SK-N-SH (cell line): ENCODE results near the gene FOXG1. TPM values are rescaled to one million over a fixed set of nuclear protein-coding genes. Genes with fewer than 3 reads are reported as not detected.

Source experiments
- CTCF ChIA-PET: fragments of 300-600, 350-600 bp; formaldehyde crosslinking; extraction: SDS; loops from one replicate; lab custom pipeline; 2021; lab: Yijun Ruan, JAX
- POLR2A ChIA-PET: fragments of 350-600 bp; sonication (Branson Sonifier 250); formaldehyde crosslinking; extraction: SDS; loops from one replicate; lab custom pipeline; 2020; ENCODE audit warnings: antibody characterized with exemption, inconsistent platforms; lab: Yijun Ruan, JAX
- DNase-seq: peaks from one replicate; pipeline ENCODE4 v3.0.0; 2012
- H2AFZ ChIP-seq: fragments of 200-600 bp; sonication (generic); 2 replicates; pipeline ENCODE4 v1.8.1; 2016; ENCODE audit warnings: antibody characterized with exemption, mild to moderate bottlenecking, low read depth
- H3F3A ChIP-seq: fragments of 200-600 bp; sonication (generic); replicated peaks from 2 replicates; pipeline ENCODE3; 2016; ENCODE audit warnings: antibody characterized with exemption, mild to moderate bottlenecking; ENCODE audit not compliant: insufficient read depth
- H3K27ac ChIP-seq, 2 experiments: fragments of 200-500 bp in 1 of 2; fragments of 200-600 bp in 1 of 2; sonication (Bioruptor generic) in 1 of 2; sonication (generic), shearing (Covaris generic) in 1 of 2; 2 replicates each; pipeline versions ENCODE4 v1.5.1 to v1.6.1; 2014 to 2016; ENCODE audit warnings: low read depth in 2 of 2, inconsistent platforms in 1 of 2, low read length in 1 of 2, mild to moderate bottlenecking in 1 of 2, mixed read lengths in 1 of 2
- H3K27me3 ChIP-seq: fragments of 200-600 bp; sonication (generic), shearing (Covaris generic); 2 replicates; pipeline ENCODE4 v1.6.1; 2016; ENCODE audit warnings: mixed run types; ENCODE audit not compliant: insufficient read depth
- H3K36me3 ChIP-seq, 2 experiments: fragments of 200-500 bp in 1 of 2; fragments of 200-600 bp in 1 of 2; sonication (Bioruptor generic) in 1 of 2; sonication (generic) in 1 of 2; replicated peaks in 1 of 2; 2 replicates each; pipeline versions ENCODE3 to v1.5.1; 2014 to 2016; ENCODE audit warnings: low read length in 1 of 2, mild to moderate bottlenecking in 1 of 2; ENCODE audit not compliant: insufficient read depth in 2 of 2, control insufficient read depth in 1 of 2
- H3K4me1 ChIP-seq, 2 experiments: fragments of 200-500 bp in 1 of 2; fragments of 200-600 bp in 1 of 2; sonication (Bioruptor generic) in 1 of 2; sonication (generic), shearing (Covaris generic) in 1 of 2; 2 replicates each; pipeline versions ENCODE4 v1.5.1 to v1.6.1; 2014 to 2016; ENCODE audit warnings: low read depth in 1 of 2, low read length in 1 of 2, mixed run types in 1 of 2; ENCODE audit not compliant: insufficient read depth in 2 of 2, control insufficient read depth in 1 of 2
- H3K4me2 ChIP-seq: fragments of 200-600 bp; sonication (generic), shearing (Covaris generic); 2 replicates; pipeline ENCODE4 v1.6.1; 2017; ENCODE audit warnings: mixed run types
- H3K4me3 ChIP-seq, 2 experiments: fragments of 200-500 bp in 1 of 2; fragments of 200-600 bp in 1 of 2; sonication (Bioruptor generic) in 1 of 2; sonication (generic), shearing (Covaris generic) in 1 of 2; 2 replicates each; pipeline versions ENCODE4 v1.5.1 to v1.8.1; 2014 to 2016; ENCODE audit warnings: low read depth in 2 of 2, inconsistent platforms in 1 of 2, low read length in 1 of 2, mild to moderate bottlenecking in 1 of 2, mixed read lengths in 1 of 2, moderate library complexity in 1 of 2
- H3K79me2 ChIP-seq: fragments of 200-600 bp; sonication (generic); 2 replicates; pipeline ENCODE4 v1.8.1; 2017; ENCODE audit warnings: mild to moderate bottlenecking; ENCODE audit not compliant: insufficient read depth
- H3K9ac ChIP-seq: fragments of 200-600 bp; sonication (generic); 2 replicates; pipeline ENCODE4 v1.6.1; 2017; ENCODE audit warnings: mixed run types
- H3K9me2 ChIP-seq: fragments of 200-600 bp; sonication (generic); 2 replicates; pipeline ENCODE4 v1.6.1; 2017; ENCODE audit warnings: mixed run types
- H3K9me3 ChIP-seq: fragments of 200-600 bp; sonication (generic); 2 replicates; pipeline ENCODE4 v1.6.1; 2017; ENCODE audit warnings: mixed run types, mild to moderate bottlenecking, moderate library complexity
- H4K20me1 ChIP-seq: fragments of 200-600 bp; sonication (generic); 2 replicates; pipeline ENCODE4 v1.6.1; 2017; ENCODE audit warnings: mild to moderate bottlenecking, mixed run types; ENCODE audit not compliant: insufficient read depth
- FOSL2 ChIP-seq: IDR thresholded peaks from 2 replicates; pipeline ENCODE4 v1.4.0; 2012; ENCODE audit warnings: low read depth, mild to moderate bottlenecking, moderate library complexity, borderline replicate concordance
- GABPA ChIP-seq: IDR thresholded peaks from 2 replicates; pipeline ENCODE4 v1.4.0; 2012; ENCODE audit warnings: low read depth, mild to moderate bottlenecking
- JUND ChIP-seq: IDR thresholded peaks from 2 replicates; pipeline ENCODE4 v1.4.0; 2012
- NFIC ChIP-seq: IDR thresholded peaks from 2 replicates; pipeline ENCODE4 v1.4.0; 2012; ENCODE audit warnings: borderline replicate concordance
- REST ChIP-seq: IDR thresholded peaks from 2 replicates; pipeline ENCODE4 v1.6.1; 2012; ENCODE audit warnings: mild to moderate bottlenecking, low read depth, low read length, moderate library complexity
- TAF1 ChIP-seq: IDR thresholded peaks from 2 replicates; pipeline ENCODE4 v1.6.1; 2012; ENCODE audit warnings: low read depth, mild to moderate bottlenecking, low read length, moderate library complexity, borderline replicate concordance
- WGBS: methylation state at CpG from one replicate; pipeline ENCODE4 v1.1.6; 2017; ENCODE audit warnings: low lambda C conversion rate; 5-methylcytosine and 5-hydroxymethylcytosine counted together
- polyA plus RNA-seq, 3 experiments: library from polyadenylated mRNA; depleted of rRNA; stranded (reverse); fragments of >200 nt; gene quantifications; 2 replicates each; pipeline ENCODE4 v1.2.3, GENCODE V29; 2012
- TF ChIP-seq, protein P1 (sequence below): IDR thresholded peaks from 2 replicates; pipeline ENCODE4; 2012

FOXG1 gene
- not detected in 2 replicates for polyA plus RNA-seq (2012; rRNA removed)
- polyA plus RNA-seq (2012; cell fraction: cytosol; rRNA removed) = not detected in 2 replicates
- polyA plus RNA-seq (2012; cell fraction: nucleus; rRNA removed) = not detected in 2 replicates

DNA sequence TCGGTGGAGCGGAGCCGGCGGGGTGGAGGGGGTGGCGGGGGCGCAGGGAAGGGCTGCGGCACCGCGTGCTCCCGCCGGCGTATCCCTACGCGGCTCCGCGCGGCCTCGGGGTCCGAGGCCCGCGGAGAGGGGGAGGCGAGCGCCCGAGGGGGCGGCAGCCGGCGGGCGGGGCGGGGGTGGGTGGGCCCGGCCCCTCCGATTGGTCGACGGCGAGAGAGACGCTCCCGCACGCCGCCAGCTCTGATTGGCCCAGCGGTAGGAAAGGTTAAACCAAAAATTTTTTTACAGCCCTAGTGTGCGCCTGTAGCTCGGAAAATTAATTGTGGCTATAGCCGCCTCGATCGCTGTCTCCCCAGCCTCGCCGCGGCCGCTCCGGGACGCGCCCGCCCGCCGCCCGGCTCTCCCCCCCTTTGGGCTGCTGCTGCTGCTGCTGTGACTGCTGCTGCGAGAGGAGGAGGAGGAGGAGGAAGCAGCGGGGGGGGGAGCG is at the start of gene FOXG1:
Gene FOXG1 (plus strand): TSS at position 319 of the 487 bp plus-strand sequence. CDS start 493 bp downstream, outside the sequence.
- Histone ChIP-seq H4K20me1 (no peaks in the 10 kb centered on the region), H3K9me2 (no peaks in the 10 kb centered on the region), H2AFZ (no peak within 1 kb of the TSS), H3K27ac (no peak within 1 kb of the TSS), H3K36me3 (no peaks in the 10 kb centered on the region), H3K9me3 (no peaks in the 10 kb centered on the region), H3K9ac (no peak within 1 kb of the TSS), H3K79me2 (no peaks in the 10 kb centered on the region), H3K4me2 (peak within 1 kb of the TSS; percentile 15; the same call in 1 of the 2 replicates), H3K4me1 (no peaks in the 10 kb centered on the region), H3K4me3 (no peak within 1 kb of the TSS), H3F3A (no peaks in the 10 kb centered on the region), H3K27me3 (peaks cover 65% of the 10 kb centered on the region)
- TF ChIP-seq REST = no peak
- ChIA-PET POLR2A (no interaction called here), CTCF (interaction anchor here (3.6 kb wide), 1 partner anchor 10 kb away, joined by 15 read pairs; no protein-coding TSS in a partner anchor)
- 14% methylated on average over 10 of the region's 58 CpGs for WGBS
- peak; percentile 46 for DNase-seq

GRCh38 chr14:28719130-28719529 is 47.5 kb upstream of the FOXG1 start:
- H3K9me2 ChIP-seq = no peaks in the 10 kb centered on the region
- H3K27me3 ChIP-seq = no peaks in the 10 kb centered on the region
- ChIA-PET CTCF (no interaction called here), POLR2A (no interaction called here)
- no peak overlapping the region for H3K4me3 ChIP-seq
- no peaks in the 10 kb centered on the region for H3F3A ChIP-seq
- H3K27ac ChIP-seq = no peak overlapping the region
- H3K4me2 ChIP-seq = no peak overlapping the region
- H3K4me1 ChIP-seq = no peaks in the 10 kb centered on the region
- DNase-seq = no peak
- TF ChIP-seq TAF1 (no peak), JUND (no peak), NFIC (no peak)
- TF ChIP-seq, protein P1, sequence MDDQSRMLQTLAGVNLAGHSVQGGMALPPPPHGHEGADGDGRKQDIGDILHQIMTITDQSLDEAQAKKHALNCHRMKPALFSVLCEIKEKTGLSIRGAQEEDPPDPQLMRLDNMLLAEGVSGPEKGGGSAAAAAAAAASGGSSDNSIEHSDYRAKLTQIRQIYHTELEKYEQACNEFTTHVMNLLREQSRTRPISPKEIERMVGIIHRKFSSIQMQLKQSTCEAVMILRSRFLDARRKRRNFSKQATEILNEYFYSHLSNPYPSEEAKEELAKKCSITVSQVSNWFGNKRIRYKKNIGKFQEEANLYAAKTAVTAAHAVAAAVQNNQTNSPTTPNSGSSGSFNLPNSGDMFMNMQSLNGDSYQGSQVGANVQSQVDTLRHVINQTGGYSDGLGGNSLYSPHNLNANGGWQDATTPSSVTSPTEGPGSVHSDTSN = no peak
- TF ChIP-seq, all 33 proteins: peak for 0
- Histone ChIP-seq H3K79me2 (no peaks in the 10 kb centered on the region), H3K9me3 (no peaks in the 10 kb centered on the region), H3K9ac (no peak overlapping the region), H4K20me1 (no peaks in the 10 kb centered on the region), H2AFZ (no peak overlapping the region), H3K36me3 (no peaks in the 10 kb centered on the region)
- 12% methylated on average over 5 of the region's 5 CpGs for WGBS

DNA sequence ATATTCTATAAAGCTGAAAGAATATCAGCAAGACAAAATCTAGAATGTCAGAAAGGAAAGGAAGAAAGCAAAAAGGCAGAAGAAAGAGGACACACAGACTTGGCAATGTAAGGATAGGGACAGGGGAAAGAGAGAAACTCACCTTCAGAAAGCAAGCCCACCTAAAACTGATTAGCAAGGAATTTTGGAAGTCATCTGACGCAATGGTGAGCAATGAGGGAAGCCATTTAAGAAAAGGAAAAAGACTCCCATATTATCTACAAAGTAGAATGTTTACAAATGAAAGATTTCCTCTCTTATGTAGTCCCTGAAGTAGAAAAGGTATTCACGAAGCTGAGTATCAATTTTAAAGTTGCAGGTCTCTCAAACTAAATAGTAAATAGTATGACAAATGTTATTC is 35.2 kb upstream of the FOXG1 start:
- no peak for TF ChIP-seq JUND
- TF ChIP-seq FOSL2 = no peak
- no peak for TF ChIP-seq GABPA
- TF ChIP-seq NFIC = no peak
- no peak for DNase-seq
- Histone ChIP-seq H3K9ac (no peak overlapping the region), H3K4me3 (no peak overlapping the region), H3K9me2 (no peaks in the 10 kb centered on the region), H3K9me3 (no peaks in the 10 kb centered on the region), H3K27me3 (no peaks in the 10 kb centered on the region), H3K79me2 (no peaks in the 10 kb centered on the region), H3K4me1 (no peaks in the 10 kb centered on the region), H2AFZ (no peak overlapping the region), H3K36me3 (no peaks in the 10 kb centered on the region), H3F3A (no peaks in the 10 kb centered on the region), H4K20me1 (no peaks in the 10 kb centered on the region), H3K27ac (no peak overlapping the region), H3K4me2 (no peak overlapping the region)
- 1% methylated on average over 2 of the region's 2 CpGs for WGBS
- POLR2A ChIA-PET = no interaction called here
- CTCF ChIA-PET = no interaction called here
